ENCODE measurements around the gene MAP2K7. TPM values are rescaled to one million over a fixed set of nuclear protein-coding genes. Genes with fewer than 3 reads are reported as not detected.

The MAP2K7 gene
- total and polyA plus RNA-seq, 12 donors: 13.1 to 53.8 (median 24.6) TPM

GRCh38 chr19:7962644-7963268 is 59.1 kb downstream of the MAP2K7 start:
- 90 to 91% methylated on average over 22 of the region's 22 CpGs for WGBS, 2 donors
- ATAC-seq (no peak), DNase-seq (no peak)
- no peaks in the 10 kb centered on the region for H3K9me3 ChIP-seq
- intact Hi-C loops (cut with DNase I): loop anchor here in 1 of 10 donors (10.0 kb wide), 1 partner anchor 192 kb away; no protein-coding TSS in a partner anchor
- H3K4me1 ChIP-seq: no peaks in the 10 kb centered on the region
- no peaks in the 10 kb centered on the region for H3K27me3 ChIP-seq
- H3K4me3 ChIP-seq: no peak overlapping the region
- H3K36me3 ChIP-seq: peaks cover 0 to 97% (median 38%) of the 10 kb centered on the region in 9 donors
- H3K27ac ChIP-seq: no peak overlapping the region
- TF ChIP-seq, protein P1, sequence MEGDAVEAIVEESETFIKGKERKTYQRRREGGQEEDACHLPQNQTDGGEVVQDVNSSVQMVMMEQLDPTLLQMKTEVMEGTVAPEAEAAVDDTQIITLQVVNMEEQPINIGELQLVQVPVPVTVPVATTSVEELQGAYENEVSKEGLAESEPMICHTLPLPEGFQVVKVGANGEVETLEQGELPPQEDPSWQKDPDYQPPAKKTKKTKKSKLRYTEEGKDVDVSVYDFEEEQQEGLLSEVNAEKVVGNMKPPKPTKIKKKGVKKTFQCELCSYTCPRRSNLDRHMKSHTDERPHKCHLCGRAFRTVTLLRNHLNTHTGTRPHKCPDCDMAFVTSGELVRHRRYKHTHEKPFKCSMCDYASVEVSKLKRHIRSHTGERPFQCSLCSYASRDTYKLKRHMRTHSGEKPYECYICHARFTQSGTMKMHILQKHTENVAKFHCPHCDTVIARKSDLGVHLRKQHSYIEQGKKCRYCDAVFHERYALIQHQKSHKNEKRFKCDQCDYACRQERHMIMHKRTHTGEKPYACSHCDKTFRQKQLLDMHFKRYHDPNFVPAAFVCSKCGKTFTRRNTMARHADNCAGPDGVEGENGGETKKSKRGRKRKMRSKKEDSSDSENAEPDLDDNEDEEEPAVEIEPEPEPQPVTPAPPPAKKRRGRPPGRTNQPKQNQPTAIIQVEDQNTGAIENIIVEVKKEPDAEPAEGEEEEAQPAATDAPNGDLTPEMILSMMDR (IDR thresholded peaks at IDR 0.05): no peak

GRCh38 chr19:7963566-7963965 is 59.9 kb downstream of the MAP2K7 start:
- TF ChIP-seq, protein P1 (IDR thresholded peaks at IDR 0.05): no peak
- no peaks in the 10 kb centered on the region for H3K27me3 ChIP-seq
- H3K4me3 ChIP-seq: no peak overlapping the region
- no peak overlapping the region for H3K27ac ChIP-seq
- no peaks in the 10 kb centered on the region for H3K9me3 ChIP-seq
- intact Hi-C loops (cut with DNase I): loop anchor here in 1 of 10 donors (10.0 kb wide), 1 partner anchor 191 kb away; no protein-coding TSS in a partner anchor
- H3K4me1 ChIP-seq: no peaks in the 10 kb centered on the region
- ATAC-seq (no peak), DNase-seq (no peak)
- WGBS, 2 donors: 92 to 94% methylated on average over 25 of the region's 25 CpGs
- H3K36me3 ChIP-seq: peaks cover 0 to 99% (median 38%) of the 10 kb centered on the region in 9 donors

Other genes starting within 250 kb of the MAP2K7 start
- under 1 TPM in 2 of 10 donors, not detected in 8; 0.51 to 0.76 TPM for gene RETN, start 234.8 kb upstream of the MAP2K7 start, total RNA-seq
- 10 to 100 TPM in 1 of 2 donors, 1 to 10 TPM in 1; 8.5 to 12.6 TPM for gene RETN, start 234.8 kb upstream of the MAP2K7 start, polyA plus RNA-seq
- 1 to 10 TPM in 1 of 10 donors, under 1 TPM in 5, not detected in 4; 0.17 to 1.2 (median 0.25) TPM for gene MCEMP1, start 226.8 kb upstream of the MAP2K7 start, total RNA-seq
- under 1 TPM in 1 of 2 donors, not detected in 1; 0.71 TPM for gene MCEMP1, start 226.8 kb upstream of the MAP2K7 start, polyA plus RNA-seq
- gene TRAPPC5, start 223.0 kb upstream of the MAP2K7 start, total RNA-seq: 100 to 1,000 TPM in 3 of 10 donors, 10 to 100 TPM in 7; 75.3 to 132 (median 86.0) TPM
- 100 to 1,000 TPM; 149 to 388 TPM for gene TRAPPC5, start 223.0 kb upstream of the MAP2K7 start, polyA plus RNA-seq
- 1 to 10 TPM in 1 of 10 donors, under 1 TPM in 4, not detected in 5; 0.21 to 1.0 (median 0.44) TPM for gene FCER2, start 201.7 kb upstream of the MAP2K7 start, total RNA-seq
- gene FCER2, start 201.7 kb upstream of the MAP2K7 start, polyA plus RNA-seq: under 1 TPM; 0.13 to 0.44 TPM
- 1 to 10 TPM in 3 of 10 donors, under 1 TPM in 4, not detected in 3; 0.25 to 4.2 (median 0.91) TPM for gene CLEC4G, start 171.8 kb upstream of the MAP2K7 start, total RNA-seq
- under 1 TPM; 0.20 to 0.73 TPM for gene CLEC4G, start 171.8 kb upstream of the MAP2K7 start, polyA plus RNA-seq
- gene CD209, start 156.3 kb upstream of the MAP2K7 start, total RNA-seq: 10 to 100 TPM in 2 of 10 donors, 1 to 10 TPM in 8; 1.6 to 29.6 (median 4.6) TPM
- under 1 TPM; 0.54 to 0.95 TPM for gene CD209, start 156.3 kb upstream of the MAP2K7 start, polyA plus RNA-seq
- not detected for gene CLEC4M, start 140.6 kb upstream of the MAP2K7 start, total RNA-seq
- gene CLEC4M, start 140.6 kb upstream of the MAP2K7 start, polyA plus RNA-seq: not detected
- gene EVI5L, start 73.7 kb upstream of the MAP2K7 start, total RNA-seq: 10 to 100 TPM; 16.8 to 26.3 (median 20.3) TPM
- 10 to 100 TPM; 12.9 to 21.0 TPM for gene EVI5L, start 73.7 kb upstream of the MAP2K7 start, polyA plus RNA-seq
- under 1 TPM in 1 of 10 donors, not detected in 9; 0.05 TPM for gene PRR36, start 29.5 kb upstream of the MAP2K7 start, total RNA-seq
- gene PRR36, start 29.5 kb upstream of the MAP2K7 start, polyA plus RNA-seq: under 1 TPM; 0.01 to 0.07 TPM
- 1 to 10 TPM in 5 of 10 donors, under 1 TPM in 5; 0.33 to 3.3 (median 0.99) TPM for gene LRRC8E, start 15.4 kb upstream of the MAP2K7 start, total RNA-seq
- gene LRRC8E, start 15.4 kb upstream of the MAP2K7 start, polyA plus RNA-seq: 1 to 10 TPM in 1 of 2 donors, under 1 TPM in 1; 0.66 to 1.2 TPM
- gene TGFBR3L, start 11.0 kb downstream of the MAP2K7 start, total RNA-seq: 10 to 100 TPM in 2 of 10 donors, 1 to 10 TPM in 8; 1.1 to 11.6 (median 4.7) TPM
- gene TGFBR3L, start 11.0 kb downstream of the MAP2K7 start, polyA plus RNA-seq: 1 to 10 TPM; 1.9 to 2.3 TPM
- 10 to 100 TPM in 3 of 10 donors, 1 to 10 TPM in 7; 5.7 to 12.9 (median 9.5) TPM for gene SNAPC2, start 16.5 kb downstream of the MAP2K7 start, total RNA-seq
- gene SNAPC2, start 16.5 kb downstream of the MAP2K7 start, polyA plus RNA-seq: 10 to 100 TPM in 1 of 2 donors, 1 to 10 TPM in 1; 7.3 to 26.1 TPM
- gene CTXN1, start 22.3 kb downstream of the MAP2K7 start, total RNA-seq: under 1 TPM in 6 of 10 donors, not detected in 4; 0.18 to 0.44 (median 0.24) TPM
- under 1 TPM in 1 of 2 donors, not detected in 1; 0.74 TPM for gene CTXN1, start 22.3 kb downstream of the MAP2K7 start, polyA plus RNA-seq
- 10 to 100 TPM; 54.9 to 97.5 (median 71.4) TPM for gene TIMM44, start 39.8 kb downstream of the MAP2K7 start, total RNA-seq
- 100 to 1,000 TPM; 110 to 188 TPM for gene TIMM44, start 39.8 kb downstream of the MAP2K7 start, polyA plus RNA-seq
- gene ELAVL1, start 101.8 kb downstream of the MAP2K7 start, total RNA-seq: 10 to 100 TPM; 44.2 to 60.1 (median 55.3) TPM
- 10 to 100 TPM; 11.6 to 31.7 TPM for gene ELAVL1, start 101.8 kb downstream of the MAP2K7 start, polyA plus RNA-seq
- gene CCL25, start 148.9 kb downstream of the MAP2K7 start, total RNA-seq: not detected
- gene CCL25, start 148.9 kb downstream of the MAP2K7 start, polyA plus RNA-seq: not detected
- gene FBN3, start 245.7 kb downstream of the MAP2K7 start, total RNA-seq: under 1 TPM in 3 of 10 donors, not detected in 7; 0.05 to 0.26 (median 0.06) TPM
- gene FBN3, start 245.7 kb downstream of the MAP2K7 start, polyA plus RNA-seq: not detected